Pons (tissue), 1 donor: Measurements from ENCODE around the gene AIMP1.
A peak's percentile ranks its signal among the peaks of the same experiment; 100 is the strongest.
"Not testable (repeated sequence)": the region's sequence is repeated elsewhere in the genome, so short reads cannot be mapped to it uniquely, and the experiment has no call there.

Experiments used
- DNase-seq: peaks from one replicate; pipeline ENCODE4 v3.0.0-alpha.2; 2016; ENCODE audit warnings: low spot score

The AIMP1 gene

DNA sequence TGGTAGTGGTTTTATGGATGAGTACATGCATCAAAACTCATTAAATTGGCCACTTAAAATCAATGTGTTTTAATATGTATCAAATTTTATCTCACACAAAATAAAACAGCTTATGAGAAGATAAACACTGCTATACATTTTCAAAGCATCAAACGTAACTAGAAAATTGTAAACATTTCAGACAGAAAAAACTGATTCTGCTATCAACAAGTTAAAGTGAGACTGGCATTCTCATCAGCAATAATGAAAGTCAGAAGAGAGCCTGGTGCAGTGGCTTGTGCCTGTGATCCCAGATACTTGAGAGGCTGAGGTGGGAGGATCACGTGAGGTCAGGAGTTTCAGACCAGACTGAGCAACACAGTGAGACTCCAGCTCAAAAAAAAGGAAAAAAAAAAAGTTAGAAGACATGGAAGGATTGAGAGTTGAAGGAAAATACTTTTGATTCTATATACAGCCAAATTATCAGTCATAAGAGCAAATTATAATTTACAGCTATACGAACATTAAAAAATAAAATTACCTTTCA lies 3.3 kb upstream of the AIMP1 start:
- DNase-seq, result no peak

DNA sequence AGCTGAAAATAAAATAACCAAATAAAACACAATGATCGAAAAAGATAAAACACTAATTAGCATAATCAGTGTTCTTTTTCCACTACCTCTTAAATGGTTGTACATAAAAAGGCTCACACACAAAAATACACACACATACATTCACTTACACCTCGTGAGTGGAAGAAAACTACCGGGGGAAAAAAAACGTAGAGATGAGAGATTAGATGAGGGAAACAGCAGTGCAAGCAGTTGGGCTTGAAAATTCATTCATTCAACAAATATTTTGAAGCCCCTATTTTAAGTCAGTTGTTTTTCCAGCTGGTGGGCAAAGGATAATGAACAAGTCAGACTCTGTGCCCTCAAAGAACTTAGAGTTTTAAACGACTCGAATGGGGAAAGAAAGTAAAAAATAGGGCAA lies 1.4 kb upstream of the AIMP1 start:
- DNase-seq, result no peak

DNA sequence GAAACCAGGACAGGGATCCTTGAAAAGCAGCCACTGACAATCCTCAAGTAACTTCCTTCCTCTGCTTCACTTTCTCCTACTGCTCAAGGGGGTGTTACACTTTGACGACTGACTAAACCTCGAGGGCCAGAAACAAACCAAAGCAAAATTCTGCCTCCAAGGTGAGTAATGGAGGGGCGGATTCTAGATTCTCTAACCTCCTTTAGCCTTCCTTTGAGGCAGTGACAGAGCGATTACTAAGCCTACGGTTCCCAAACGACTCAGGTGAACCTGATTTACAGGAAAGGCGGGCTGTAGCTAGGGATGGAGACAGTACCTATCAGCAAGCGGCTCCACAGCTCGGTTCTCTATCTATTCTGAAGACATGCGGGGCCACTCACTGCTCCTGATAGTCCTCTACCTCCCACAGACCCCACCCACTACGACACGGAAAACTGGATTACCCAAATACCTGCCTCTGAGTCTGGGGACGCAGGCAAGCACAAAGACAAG lies 828 bp upstream of the AIMP1 start:
- peak; percentile 38 for DNase-seq

DNA sequence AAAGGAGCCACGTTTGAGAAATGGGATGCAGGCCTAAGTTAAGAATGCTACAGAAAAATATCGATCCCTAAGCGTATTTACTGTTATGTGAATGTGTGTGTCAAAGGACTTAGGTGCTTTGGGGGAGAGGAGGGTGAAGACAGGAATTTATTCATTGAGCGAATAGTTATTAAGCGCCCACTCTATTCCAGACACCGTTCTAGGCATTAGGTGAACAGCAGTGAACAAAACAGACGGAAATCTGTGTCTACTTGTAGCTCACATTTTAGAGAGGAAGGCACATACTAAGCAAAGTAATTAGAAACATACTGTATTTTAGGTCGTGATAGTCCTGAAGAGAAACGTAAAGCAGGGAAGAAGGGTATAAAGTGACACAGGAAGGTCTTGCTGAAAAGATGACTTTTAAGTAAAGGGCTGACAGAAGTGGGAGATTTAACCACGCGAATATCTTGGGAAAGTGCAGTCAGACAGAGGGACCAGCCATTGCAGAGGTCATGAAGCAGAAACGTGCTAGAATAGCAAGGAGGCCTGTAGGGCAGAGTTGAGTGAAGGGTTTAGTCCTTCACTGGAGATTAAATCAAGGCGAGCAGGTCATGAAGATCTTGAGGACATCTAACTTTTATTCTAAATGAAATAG lies 541 bp downstream of the AIMP1 start:
- peak; percentile 16 for DNase-seq

DNA sequence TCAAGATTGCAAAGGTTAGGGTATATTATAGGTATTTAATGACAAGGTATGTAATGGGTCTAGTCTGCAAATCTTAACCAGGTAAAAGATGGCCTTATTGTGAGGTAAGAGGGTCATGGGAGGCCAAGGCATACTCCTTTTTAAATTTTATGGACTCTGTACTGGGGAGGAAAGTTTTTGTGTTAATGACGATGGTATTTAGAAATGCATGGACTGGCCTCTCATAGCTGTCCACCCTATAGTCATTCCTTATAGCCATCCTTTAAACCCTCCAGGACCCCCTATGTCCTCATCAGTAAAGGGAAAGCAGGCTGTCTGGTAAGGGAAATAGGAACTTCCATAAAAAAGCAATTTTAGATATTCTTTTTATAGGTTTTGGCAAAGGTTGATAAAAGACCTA lies 1.5 kb downstream of the AIMP1 start:
- DNase-seq, result no peak

DNA sequence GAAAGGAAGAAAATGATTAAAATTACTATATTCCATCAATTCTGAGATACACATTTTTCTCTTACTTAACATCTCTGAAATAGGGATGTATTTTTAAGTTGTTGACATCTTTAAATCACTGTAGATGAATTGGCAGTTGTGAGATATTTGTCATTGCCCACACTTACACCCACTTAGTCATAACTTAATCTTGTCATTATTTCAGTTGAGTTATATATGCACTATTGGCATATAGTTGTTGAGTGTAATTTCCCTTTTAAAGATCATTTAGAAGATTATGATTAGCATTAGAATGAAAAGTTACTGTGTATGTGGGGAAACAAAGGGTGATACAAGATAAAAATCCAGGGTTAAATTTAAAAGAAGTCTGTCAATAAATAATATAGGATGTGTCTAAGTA lies 2.2 kb downstream of the AIMP1 start:
- no peak for DNase-seq

DNA sequence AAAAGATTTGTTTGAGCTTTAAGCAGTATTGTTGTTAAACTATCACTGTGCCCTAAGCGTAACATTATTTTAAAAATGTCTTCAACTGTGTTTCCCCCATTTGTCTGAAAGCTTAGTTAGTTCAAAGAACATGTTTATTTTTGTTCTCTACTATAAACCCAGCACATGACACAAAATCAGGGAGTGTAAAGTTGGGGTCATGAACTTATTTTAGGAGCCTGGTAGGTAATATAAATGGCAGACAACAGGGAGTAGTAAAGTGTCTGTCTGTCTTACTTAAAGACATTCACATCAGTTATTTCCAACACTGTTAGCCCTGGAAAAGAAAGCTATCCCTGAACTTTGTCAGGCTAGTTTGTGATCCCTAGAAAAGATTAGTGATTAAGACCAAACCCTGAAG lies 3.9 kb downstream of the AIMP1 start:
- DNase-seq, result no peak

DNA sequence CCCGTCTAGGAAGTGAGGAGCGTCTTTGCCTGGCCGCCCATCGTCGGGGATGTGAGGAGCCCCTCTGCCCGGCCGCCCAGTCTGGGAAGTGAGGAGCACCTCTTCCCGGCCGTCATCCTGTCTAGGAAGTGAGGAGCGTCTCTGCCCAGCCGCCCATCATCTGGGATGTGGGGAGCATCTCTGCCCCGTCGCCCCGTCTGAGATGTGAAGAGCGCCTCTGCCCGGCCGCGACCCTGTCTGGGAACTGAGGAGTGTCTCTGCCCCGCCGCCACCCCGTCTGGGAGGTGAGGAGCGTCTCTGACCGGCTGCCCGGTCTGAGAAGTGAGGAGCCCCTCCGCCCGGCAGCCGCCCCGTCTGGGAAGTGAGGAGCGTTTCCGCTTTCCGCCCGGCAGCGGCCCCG lies 4.8 kb downstream of the AIMP1 start:
- DNase-seq, result not testable (repeated sequence)

DNA sequence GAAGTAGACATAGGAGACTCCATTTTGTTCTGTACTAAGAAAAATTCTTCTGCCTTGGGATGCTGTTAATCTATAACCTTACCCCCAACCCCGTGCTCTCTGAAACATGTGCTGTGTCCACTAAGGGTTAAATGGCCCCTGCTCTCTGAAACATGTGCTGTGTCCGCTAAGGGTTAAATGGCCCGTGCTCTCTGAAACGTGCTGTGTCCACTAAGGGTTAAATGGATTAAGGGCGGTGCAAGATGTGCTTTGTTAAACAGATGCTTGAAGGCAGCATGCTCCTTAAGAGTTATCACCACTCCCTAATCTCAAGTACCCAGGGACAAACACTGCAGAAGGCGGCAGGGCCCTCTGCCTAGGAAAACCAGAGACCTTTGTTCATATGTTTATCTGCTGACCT lies 5.5 kb downstream of the AIMP1 start:
- DNase-seq, result not testable (repeated sequence)

DNA sequence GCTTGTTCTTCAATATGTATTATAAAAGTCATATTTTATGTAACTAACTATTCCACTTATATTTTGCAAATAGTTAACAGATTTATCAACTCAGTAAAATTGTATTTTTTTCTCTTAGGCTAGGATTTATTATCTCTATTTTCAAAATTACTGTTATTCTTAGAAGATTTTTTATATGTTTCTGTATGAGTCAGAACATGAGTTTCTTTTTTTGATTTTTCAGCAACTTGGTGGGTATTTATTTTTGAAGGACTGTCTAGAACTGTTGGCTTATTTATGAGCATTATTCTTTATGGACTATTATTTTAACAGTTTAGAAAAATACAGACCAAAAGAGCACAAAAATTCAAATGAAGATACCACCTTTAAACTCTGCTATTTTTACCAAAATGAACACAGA lies 6.8 kb downstream of the AIMP1 start:
- DNase-seq, result no peak

DNA sequence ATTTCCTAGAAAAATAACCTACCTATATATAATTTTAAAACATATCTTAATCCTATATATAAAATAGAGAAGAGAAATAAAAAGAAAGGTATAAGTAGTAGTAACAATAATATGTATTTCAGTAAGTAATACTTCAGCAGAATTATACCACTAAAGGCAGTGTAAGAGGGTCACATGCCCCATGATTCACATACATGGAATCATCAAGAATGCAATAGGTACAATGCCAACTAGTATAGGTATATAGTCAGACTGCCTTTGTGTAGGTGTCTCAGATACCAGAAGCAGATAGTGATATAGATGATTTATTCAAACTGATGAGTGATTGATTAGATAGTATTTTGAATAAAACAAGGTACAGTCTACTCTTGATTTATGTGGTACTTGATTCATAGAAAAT lies 9.4 kb downstream of the AIMP1 start:
- no peak for DNase-seq

DNA sequence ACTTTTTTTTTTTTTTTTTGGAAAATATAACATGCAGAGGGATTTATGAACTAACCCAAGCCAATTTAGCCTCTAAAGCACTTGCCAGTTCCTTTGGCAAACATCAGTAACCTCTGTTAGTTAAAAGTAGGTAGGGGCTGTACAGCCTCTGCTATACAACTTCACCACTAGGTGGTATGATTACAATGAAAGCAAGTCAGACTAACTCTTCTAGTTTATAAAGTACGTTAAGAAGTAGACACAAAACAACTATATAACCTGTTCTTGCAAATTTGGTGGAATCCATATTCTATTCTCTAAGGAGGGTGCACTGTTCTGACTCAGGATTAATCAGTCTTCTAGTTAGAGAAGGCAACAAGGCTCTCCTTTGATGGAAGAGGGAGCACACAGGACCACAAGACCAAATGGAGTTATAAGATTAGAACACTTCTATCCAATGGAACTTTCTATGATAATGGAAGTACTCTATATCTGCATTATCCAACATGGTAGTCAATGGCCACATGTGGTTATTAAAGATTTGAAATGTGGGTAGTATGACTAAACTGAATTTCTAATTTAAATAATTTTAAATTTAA lies 12.8 kb downstream of the AIMP1 start:
- peak; percentile 9 for DNase-seq

DNA sequence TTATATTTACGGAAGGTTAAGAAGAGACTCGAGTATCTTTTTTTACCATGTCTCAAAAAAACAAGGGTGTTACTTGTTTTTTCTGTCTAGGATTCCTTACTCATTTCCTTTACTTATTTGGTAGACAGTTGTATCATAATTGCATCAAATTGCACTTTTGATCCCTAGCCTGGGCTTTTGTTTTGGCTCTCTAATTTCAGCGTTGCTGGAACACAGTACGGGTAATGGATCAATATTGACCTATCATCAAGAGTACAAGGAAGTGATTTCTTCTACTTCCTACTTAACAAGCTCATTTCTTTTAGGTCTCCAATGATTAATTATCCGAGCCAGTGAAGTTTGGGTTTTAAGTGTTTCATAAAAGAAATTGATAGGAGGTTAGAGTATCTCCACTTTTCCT lies 16.8 kb downstream of the AIMP1 start:
- no peak for DNase-seq

DNA sequence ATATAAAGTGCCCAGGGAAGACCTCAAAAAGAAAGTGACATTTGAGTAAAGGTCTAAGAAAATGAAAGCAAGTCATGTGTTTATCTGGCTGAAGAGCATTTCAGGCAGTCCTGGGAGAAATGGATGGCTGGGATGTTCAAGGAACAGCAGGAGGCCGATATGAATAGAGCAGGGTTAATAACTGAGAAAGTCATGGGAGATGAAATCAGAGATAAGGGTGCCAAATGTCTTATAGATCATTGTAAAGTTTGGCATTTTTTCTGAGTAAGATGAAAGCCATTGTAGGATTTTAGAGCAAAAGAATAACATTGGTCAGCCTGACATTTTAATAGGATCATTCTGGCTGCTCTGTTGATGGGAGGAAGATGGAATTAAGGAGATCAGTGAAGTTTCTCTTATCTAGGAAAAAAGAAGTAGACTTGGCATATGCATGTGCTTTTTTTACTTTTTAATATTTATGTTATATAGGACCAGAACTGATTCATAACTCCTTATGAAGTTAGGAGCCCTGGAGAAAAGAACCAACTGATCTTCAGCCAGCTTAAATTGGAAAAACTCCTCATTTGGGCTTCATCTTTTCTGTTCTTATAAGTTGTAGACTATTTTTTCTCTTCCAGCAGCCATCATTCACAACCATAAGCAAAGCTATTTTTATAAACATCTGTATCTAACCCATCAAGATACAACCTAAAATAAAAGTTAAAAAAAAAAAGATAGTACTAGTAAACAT lies 18.6 kb downstream of the AIMP1 start:
- no peak for DNase-seq

DNA sequence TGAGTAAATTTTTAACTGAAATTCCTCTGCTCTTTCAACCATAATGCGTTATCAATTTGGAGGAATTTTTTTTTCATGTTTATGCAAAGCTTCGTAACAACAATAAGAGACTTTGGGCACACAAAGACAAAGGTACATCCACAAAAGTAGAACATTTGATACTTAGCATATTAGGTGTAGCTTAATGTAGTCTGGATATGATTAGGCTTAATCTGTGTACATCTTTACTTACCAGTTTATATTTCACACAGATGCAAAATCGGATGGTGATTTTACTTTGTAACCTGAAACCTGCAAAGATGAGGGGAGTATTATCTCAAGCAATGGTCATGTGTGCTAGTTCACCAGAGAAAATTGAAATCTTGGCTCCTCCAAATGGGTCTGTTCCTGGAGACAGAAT lies 20.3 kb downstream of the AIMP1 start:
- DNase-seq, result no peak

DNA sequence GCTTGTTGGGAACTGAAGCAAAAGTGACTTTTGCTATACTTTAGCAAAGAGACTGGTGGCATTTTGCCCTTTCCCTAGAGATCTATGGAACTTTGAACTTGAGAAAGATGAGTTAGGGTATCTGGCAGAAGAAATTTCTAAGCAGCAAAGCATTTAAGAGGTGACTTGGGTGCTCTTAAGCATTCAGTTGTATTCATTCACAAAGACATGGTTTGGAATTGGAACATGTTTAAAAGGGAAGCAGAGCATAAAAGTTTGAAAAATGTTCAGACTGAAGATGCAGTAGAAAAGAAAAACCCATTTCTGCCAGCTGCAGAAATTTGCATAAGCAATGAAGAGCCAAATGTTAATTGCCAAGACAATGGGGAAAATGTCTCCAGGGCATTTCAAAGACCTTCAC lies 21.6 kb downstream of the AIMP1 start:
- no peak for DNase-seq

DNA sequence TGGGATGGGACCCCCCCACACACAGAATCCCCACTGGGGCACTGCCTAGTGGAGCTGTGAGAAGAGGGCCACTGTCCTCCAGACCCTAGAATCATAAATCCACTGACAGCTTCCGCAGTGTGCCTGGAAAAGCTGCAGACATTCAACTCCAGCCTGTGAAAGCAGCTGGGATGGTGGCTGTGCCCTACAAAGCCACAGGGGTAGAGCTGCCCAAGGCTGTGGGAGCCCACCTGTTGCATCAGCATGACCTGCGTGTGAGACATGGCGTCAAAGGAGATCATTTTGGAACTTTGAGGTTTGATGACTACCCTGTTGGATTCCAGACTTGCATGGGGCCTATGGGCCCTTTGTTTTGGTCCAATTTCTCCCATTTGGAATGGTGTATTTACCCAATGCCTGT lies 22.3 kb downstream of the AIMP1 start:
- DNase-seq, result no peak

DNA sequence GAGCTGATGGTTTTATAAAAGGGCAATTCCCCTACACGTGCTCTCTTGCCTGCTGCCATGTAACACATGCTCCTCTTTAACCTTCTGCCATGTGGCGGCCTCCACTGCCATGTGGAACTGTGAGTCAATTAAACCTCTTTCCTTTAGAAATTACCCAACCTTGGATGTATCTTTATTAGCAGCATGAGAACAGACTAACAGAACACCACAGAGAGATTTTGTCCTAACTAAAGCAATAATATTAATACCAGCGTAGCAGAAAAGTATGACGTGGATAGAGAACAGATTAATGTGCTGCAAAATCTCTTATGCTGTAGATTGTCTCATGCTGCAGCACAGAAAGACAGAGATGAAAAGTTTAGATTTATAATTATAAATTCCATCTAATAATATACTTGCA lies 23.1 kb downstream of the AIMP1 start:
- DNase-seq, result no peak

DNA sequence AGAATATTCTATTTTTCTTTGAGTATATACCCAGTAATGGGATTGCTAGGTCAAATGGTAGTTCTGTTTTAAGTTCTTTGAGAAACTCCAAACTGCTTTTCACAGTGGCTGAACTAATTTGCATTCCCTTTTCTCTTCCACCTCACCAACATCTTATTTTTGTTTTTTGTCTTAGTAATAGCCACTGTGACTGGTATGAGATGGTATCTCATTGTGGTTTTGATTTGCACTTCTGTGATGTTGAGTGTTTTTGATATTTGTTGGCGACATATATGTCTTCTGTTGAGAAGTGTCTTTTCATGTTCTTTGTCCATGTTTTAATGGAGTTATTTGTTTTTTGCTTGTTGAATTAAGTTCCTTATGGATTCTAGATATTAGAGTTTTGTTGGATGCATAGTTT lies 24.4 kb downstream of the AIMP1 start:
- no peak for DNase-seq

DNA sequence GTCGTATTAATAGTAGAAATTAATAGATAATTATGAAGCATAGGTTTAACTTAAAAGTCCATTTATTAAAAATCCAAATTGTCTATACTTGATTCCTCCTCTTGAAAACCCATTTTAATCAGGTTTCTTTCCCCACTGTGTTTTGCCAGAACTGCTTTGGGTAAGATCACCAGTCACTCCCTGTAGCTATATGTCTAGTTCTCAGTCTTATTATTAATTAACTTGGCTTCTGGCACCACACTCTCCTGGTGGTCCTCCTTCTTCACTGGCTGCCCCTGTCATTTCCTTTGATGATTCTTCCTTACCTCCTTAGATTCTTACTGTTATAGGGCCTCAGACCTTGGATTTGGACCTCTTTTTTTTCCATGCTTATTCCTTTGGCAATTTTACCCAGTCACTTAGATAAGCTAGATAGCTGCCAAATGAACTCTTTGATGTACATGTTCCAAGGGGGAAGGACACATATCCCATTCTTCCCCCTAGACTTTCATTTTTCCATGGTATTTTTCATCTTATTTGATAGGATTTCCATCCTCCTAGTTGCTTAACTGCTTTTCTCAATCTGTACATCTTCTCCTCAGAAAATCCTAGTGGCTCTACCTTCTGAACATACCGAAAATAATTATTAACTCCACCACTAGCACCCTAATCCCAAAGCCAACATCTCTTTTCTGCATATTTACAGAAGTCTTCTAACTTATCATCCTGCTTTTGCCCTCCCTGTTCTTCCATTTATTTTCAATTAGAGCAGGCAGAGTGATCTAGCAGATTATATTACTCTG lies 27.7 kb downstream of the AIMP1 start:
- no peak for DNase-seq

DNA sequence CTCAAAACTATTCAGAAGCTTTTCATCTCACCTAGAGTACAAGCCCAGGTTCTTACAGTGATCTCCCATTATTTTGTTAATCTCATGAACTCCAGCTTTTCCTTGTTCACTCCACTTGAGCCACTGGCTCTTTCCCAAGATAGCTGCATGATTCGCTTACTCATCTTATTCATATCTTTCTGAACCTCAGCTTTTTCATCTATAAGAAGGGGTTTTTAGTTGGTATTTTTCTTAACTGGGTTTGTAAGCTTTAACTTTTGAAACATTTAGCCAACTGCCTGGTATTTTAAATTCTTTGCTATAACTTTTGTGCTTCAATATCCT lies 28.3 kb downstream of the AIMP1 start:
- DNase-seq, result no peak

DNA sequence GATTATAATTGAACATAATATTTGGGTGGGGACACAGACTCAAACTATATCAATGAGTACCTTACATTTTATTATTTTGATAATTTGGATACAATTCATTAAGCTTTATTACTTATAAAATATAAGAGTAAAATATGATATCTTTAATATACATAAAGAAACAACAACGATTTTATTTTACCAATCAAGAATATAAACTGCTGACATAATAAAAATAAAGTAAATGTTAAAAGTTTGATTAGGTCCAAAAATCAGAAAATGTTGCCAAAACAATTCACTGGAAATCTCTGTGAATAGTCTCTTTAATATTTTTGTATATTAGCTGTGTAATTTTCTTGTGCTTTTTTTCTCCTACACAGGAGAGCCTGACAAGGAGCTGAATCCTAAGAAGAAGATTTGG lies 30.8 kb downstream of the AIMP1 start:
- DNase-seq, result no peak

DNA sequence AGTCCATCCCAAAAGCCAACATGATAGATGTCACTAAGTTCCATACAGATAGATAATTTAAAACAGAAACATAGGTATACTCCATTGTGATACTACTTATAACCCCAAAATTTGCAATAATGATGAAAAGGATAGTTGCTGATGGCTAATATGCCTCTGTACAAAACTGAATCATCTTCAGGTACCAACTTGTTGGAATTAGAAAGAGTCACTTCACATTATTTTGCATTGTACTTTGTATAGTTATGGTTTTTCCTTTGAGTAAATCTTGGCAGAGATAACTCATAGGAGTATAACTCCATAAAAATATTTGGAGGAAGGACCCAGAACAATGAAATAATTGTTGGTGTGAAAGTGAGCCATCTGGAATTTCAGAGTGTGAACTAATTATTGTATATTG lies 34.7 kb downstream of the AIMP1 start:
- DNase-seq, result no peak
